WERI-Rb-1 (cell line): ENCODE results near the gene IL17D.
"Not testable (repeated sequence)": the region's sequence is repeated elsewhere in the genome, so short reads cannot be mapped to it uniquely, and the experiment has no call there.

Experiments
- DNase-seq: peaks from one replicate; pipeline ENCODE4 v3.0.0-alpha.2; 2020
- H3K27ac ChIP-seq: fragments of 250-450 bp; sonication (Bioruptor Pico); 2 replicates; pipeline ENCODE4 v1.5.1; 2020; ENCODE audit warnings: mild to moderate bottlenecking, moderate library complexity
- H3K27me3 ChIP-seq: fragments of 250-450 bp; sonication (Bioruptor Pico); 2 replicates; pipeline ENCODE4 v1.5.1; 2021; ENCODE audit warnings: mild to moderate bottlenecking, low read depth, moderate library complexity; ENCODE audit not compliant: insufficient read depth, severe bottlenecking
- H3K36me3 ChIP-seq: fragments of 250-450 bp; sonication (Bioruptor Pico); 2 replicates; pipeline ENCODE4 v1.5.1; 2020; ENCODE audit warnings: mild to moderate bottlenecking, moderate library complexity
- H3K4me3 ChIP-seq: 2 replicates; pipeline ENCODE4 v1.5.1; 2011; ENCODE audit warnings: low read depth, mild to moderate bottlenecking, control low read depth, low read length
- H3K9me3 ChIP-seq: fragments of 250-450 bp; sonication (Bioruptor Pico); 2 replicates; pipeline ENCODE4 v1.5.1; 2021; ENCODE audit warnings: mild to moderate bottlenecking, moderate library complexity; ENCODE audit not compliant: severe bottlenecking
- TF ChIP-seq, protein P1 (sequence below): IDR thresholded peaks from 2 replicates; pipeline ENCODE4 v1.5.1; 2011; ENCODE audit warnings: low read depth, mild to moderate bottlenecking, control low read depth, inconsistent platforms, low read length

Gene IL17D

DNA sequence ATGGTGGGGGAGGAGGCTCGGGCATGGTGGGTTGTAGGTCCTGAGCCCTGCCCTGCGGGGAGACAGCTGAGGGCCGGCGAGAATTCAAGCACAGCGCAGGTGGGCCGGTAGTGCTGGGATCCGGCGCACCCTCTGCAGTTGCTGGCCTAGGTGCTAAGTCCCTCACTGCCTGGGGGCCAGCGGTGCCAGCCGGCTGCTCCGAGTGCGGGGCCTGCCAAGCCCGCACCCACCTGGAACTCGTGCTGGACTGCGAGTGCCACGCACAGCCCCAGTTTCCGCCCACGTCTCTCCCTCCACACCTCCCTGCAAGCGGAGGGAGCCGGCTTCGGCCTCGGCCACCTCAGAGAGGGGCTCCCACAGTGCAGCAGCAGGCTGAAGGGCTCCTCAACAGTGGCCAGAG is 36.5 kb downstream of the IL17D start:
- Histone ChIP-seq H3K36me3 (no peaks in the 10 kb centered on the region), H3K9me3 (peaks cover 16% of the 10 kb centered on the region), H3K27ac (no peak overlapping the region), H3K27me3 (no peaks in the 10 kb centered on the region), H3K4me3 (no peak overlapping the region)
- DNase-seq: no peak
- TF ChIP-seq, protein P1, sequence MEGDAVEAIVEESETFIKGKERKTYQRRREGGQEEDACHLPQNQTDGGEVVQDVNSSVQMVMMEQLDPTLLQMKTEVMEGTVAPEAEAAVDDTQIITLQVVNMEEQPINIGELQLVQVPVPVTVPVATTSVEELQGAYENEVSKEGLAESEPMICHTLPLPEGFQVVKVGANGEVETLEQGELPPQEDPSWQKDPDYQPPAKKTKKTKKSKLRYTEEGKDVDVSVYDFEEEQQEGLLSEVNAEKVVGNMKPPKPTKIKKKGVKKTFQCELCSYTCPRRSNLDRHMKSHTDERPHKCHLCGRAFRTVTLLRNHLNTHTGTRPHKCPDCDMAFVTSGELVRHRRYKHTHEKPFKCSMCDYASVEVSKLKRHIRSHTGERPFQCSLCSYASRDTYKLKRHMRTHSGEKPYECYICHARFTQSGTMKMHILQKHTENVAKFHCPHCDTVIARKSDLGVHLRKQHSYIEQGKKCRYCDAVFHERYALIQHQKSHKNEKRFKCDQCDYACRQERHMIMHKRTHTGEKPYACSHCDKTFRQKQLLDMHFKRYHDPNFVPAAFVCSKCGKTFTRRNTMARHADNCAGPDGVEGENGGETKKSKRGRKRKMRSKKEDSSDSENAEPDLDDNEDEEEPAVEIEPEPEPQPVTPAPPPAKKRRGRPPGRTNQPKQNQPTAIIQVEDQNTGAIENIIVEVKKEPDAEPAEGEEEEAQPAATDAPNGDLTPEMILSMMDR: no peak

DNA sequence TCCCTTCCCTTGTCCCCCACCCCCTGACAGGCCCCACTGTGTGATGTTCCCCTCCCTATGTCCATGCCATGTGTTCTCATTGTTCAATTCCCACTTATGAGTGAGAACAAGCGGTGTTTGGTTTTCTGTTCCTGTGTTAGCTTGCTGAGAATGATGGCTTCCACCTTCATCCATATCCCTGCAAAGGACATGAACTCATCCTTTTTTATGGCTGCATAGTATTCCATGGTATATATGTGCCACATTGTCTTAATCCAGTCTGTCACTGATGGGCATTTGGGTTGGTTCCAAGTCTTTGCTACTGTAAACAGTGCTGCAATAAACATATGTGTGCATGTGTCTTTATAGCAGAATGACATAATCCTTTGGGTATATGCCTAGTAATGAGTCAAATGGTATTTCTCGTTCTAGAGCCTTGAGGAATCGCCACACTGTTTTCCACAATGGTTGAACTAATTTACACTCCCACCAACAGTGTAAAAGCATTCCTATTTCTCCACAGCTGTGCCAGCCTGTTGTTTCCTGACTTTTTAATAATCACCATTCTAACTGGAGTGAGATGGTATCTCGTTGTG is 40.4 kb downstream of the IL17D start:
- H3K9me3 ChIP-seq: peaks cover 18% of the 10 kb centered on the region
- H3K27ac ChIP-seq, H3K36me3 ChIP-seq, DNase-seq, H3K4me3 ChIP-seq, H3K27me3 ChIP-seq: not testable (repeated sequence)

DNA sequence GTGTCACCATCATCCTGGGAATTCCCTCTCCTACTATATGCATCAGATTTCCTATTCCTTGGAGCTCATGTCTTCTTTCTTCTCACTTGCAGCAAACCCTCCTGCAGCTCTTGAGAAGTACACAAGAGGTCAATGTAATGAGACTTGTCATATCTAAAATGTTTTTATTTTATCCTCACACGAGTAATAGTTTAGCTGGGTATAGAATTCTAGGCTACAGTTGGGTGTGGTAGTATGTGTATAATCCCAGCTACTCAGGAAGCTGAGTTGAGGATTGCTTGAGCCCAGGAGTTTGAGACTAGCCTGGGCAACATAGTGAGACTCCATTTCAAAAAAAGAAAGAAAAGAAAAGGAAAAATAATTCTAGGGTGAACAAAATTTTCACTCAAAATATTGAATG is 45.9 kb downstream of the IL17D start:
- Histone ChIP-seq H3K27me3 (no peaks in the 10 kb centered on the region), H3K27ac (no peak overlapping the region), H3K9me3 (peaks cover 21% of the 10 kb centered on the region), H3K36me3 (no peaks in the 10 kb centered on the region), H3K4me3 (no peak overlapping the region)
- no peak for DNase-seq
- TF ChIP-seq, protein P1: no peak

DNA sequence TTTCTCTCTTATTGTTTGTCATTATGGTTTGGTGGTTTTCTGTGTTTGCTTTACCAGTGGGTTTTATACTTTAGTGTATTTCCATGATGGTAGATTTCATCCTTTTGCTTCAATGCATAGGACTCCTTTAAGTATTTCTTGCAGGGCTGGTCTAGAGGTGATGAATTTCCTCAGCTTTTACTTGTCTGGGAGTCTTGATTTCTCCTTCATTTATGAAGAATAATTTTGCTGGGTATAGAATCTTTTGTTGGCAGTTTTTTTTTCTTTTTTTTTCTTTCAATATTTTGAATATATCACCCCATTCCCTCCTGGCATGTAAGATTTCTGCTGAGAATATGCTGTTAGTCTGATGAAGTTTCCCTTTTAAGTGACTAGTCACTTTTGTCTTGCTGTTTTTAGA is 50.5 kb downstream of the IL17D start:
- Histone ChIP-seq H3K27ac (no peak overlapping the region), H3K9me3 (peaks cover 36% of the 10 kb centered on the region), H3K36me3 (no peaks in the 10 kb centered on the region), H3K4me3 (no peak overlapping the region), H3K27me3 (no peaks in the 10 kb centered on the region)
- TF ChIP-seq, protein P1: no peak
- no peak for DNase-seq

DNA sequence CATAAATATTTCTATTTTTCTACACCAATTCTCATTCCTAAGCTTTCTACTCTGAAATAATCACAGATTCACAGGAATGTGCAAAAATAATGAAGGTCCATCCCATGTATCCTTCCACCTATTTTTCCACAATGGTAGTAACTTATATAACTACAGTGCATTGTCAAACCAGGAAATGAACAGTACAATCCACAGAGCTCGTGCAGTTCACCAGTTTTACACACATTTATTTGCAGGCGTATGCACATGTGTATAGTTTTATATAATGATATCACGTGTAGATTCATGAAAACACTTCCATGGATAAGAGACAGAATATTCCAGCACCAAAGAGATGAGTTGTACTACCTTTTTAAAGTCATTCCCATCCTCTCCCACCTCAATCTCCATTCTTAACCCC is 57.4 kb downstream of the IL17D start:
- no peaks in the 10 kb centered on the region for H3K27me3 ChIP-seq
- DNase-seq: no peak
- TF ChIP-seq, protein P1: no peak
- H3K36me3 ChIP-seq: no peaks in the 10 kb centered on the region
- H3K4me3 ChIP-seq: no peak overlapping the region
- H3K27ac ChIP-seq: no peak overlapping the region
- peaks cover 10% of the 10 kb centered on the region for H3K9me3 ChIP-seq

DNA sequence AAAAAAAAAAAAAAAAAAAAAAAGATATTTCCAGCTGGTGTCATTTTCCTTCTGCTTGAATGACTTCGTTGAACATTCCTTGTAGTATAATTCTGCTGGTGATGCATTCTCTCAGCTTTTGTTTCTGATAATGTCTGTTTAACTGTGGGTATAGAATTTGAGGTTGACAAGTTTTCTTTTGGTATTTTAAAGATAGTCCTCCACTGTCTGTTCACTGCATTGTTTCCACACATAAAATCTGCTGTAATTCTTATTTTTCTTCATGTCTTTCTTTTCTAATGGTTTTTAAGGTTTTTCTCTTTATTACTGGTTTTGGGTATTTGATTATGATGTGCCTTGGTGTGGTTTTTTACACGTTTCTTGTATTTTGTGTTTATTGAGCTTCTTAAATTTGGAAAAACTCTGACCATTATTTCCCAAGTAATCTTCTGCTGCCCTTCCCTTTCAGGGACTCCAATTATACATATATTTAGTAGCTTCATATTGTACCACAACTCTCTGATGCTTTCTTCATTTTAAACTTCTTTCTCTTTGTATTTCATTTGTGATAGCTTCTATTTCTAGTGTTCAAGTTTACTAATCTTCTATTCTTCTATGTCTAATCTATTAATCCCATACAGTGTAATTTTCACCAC is 63.9 kb downstream of the IL17D start:
- H3K9me3 ChIP-seq: no peaks in the 10 kb centered on the region
- H3K36me3 ChIP-seq: peaks cover 4% of the 10 kb centered on the region; the same call in 1 of the 2 replicates
- H3K27me3 ChIP-seq: no peaks in the 10 kb centered on the region
- DNase-seq: no peak
- H3K4me3 ChIP-seq: no peak overlapping the region
- TF ChIP-seq, protein P1: no peak
- H3K27ac ChIP-seq: no peak overlapping the region
